Choroid plexus epithelial cell (primary cell): ENCODE results near the gene OAS2.

Source experiments
- DNase-seq: peaks from one replicate; pipeline ENCODE4 v3.0.0-alpha.2; 2010; ENCODE audit warnings: low read depth
- H3K4me3 ChIP-seq: 2 replicates; pipeline ENCODE4 v1.5.1; 2011; ENCODE audit warnings: low read depth, mild to moderate bottlenecking, control low read depth, low read length, moderate library complexity
- TF ChIP-seq, protein P1 (sequence below): conservative IDR thresholded peaks from 2 replicates; pipeline ENCODE4 v1.5.1; 2011; ENCODE audit warnings: low read depth, mild to moderate bottlenecking, control low read depth, inconsistent platforms, low read length, moderate library complexity

Gene OAS2

DNA sequence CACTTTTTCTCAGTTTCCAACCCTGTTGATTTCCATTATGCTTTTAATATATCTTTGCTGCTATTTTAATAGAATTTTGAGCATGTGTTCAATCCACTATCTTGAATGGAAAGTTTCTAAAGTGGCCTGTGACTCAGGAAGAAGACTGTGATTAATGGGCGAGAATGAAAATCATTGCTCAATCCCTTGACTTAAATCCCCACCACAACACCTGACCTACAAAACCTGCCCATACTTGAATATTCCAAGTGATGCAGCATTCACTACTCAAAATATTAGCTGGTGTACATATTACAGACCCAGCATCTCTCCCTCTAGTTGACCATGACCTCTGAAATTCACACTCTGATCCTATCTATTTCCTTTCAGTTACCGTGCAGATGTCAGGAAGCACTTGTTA is 41.4 kb upstream of the OAS2 start:
- peak; percentile 10 for DNase-seq
- TF ChIP-seq, protein P1, sequence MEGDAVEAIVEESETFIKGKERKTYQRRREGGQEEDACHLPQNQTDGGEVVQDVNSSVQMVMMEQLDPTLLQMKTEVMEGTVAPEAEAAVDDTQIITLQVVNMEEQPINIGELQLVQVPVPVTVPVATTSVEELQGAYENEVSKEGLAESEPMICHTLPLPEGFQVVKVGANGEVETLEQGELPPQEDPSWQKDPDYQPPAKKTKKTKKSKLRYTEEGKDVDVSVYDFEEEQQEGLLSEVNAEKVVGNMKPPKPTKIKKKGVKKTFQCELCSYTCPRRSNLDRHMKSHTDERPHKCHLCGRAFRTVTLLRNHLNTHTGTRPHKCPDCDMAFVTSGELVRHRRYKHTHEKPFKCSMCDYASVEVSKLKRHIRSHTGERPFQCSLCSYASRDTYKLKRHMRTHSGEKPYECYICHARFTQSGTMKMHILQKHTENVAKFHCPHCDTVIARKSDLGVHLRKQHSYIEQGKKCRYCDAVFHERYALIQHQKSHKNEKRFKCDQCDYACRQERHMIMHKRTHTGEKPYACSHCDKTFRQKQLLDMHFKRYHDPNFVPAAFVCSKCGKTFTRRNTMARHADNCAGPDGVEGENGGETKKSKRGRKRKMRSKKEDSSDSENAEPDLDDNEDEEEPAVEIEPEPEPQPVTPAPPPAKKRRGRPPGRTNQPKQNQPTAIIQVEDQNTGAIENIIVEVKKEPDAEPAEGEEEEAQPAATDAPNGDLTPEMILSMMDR = no peak
- no peak overlapping the region for H3K4me3 ChIP-seq

GRCh38 chr12:112937741-112938719 is 40.3 kb upstream of the OAS2 start, which contains the start of gene OAS3:
Gene OAS3 (plus strand): TSS chr12:112938474. CDS start chr12:112938531, 57 bp downstream.
- peak; percentile 81 for DNase-seq
- H3K4me3 ChIP-seq = peak within 1 kb of the TSS; percentile 74
- TF ChIP-seq, protein P1 = no peak

DNA sequence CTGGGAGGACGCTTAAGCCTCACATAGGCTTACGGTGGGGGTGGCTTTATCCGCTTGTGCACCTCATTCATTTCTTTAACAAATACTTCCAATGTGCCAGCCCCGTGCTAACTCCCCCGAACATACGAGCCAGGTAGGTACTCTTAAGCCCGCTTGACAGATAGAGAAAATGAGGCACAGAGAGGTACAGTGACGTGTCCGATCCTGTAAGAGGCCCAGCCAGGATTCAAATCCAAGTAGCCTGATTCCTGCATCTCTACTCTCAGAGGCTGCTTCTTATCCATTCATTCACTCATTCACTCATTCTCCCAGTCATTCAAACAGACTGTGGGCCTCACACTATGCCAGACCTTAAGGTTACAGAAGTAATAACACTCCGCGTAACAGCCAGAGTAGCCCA is 39.6 kb upstream of the OAS2 start:
- DNase-seq = peak; percentile 7
- H3K4me3 ChIP-seq = peak overlapping the region; percentile 74
- TF ChIP-seq, protein P1 = no peak

GRCh38 chr12:112939761-112940381 is 38.4 kb upstream of the OAS2 start:
- H3K4me3 ChIP-seq = no peak overlapping the region
- TF ChIP-seq, protein P1 = no peak
- no peak for DNase-seq

- H3K4me3 ChIP-seq = no peak overlapping the region
- TF ChIP-seq, protein P1 = no peak
- no peak for DNase-seq
These were observed 36.6 kb upstream of the OAS2 start for GRCh38 chr12:112941528-112942335.

DNA sequence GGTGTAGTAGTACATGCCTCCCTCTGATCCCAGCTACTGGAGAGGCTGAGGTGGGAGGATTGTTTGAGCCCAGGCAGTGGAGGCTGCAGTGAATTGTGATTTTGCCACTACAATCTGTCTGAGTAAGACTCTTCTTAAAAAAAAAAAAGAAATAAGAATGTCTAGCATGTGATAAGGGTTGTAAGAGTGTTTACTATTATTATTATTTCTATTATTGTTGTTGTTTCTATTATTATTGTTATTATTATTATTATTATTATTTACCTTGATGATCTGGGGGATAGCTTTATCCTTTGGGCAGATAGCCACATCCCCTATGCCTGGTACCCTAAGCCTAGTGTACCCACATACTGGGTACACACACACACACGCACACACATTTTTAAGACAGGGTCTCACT is 35.7 kb upstream of the OAS2 start:
- TF ChIP-seq, protein P1 = no peak
- DNase-seq = no peak

More for the DNA sequence above, 35.7 kb upstream of the OAS2 start:
- H3K4me3 ChIP-seq = no peak overlapping the region
